ENCODE results near the gene PRDM1. TPM values are rescaled to one million over a fixed set of nuclear protein-coding genes. Genes with fewer than 3 reads are reported as not detected.

Gene PRDM1
- polyA plus RNA-seq, 2 donors, result 29.7 to 37.6 TPM

DNA sequence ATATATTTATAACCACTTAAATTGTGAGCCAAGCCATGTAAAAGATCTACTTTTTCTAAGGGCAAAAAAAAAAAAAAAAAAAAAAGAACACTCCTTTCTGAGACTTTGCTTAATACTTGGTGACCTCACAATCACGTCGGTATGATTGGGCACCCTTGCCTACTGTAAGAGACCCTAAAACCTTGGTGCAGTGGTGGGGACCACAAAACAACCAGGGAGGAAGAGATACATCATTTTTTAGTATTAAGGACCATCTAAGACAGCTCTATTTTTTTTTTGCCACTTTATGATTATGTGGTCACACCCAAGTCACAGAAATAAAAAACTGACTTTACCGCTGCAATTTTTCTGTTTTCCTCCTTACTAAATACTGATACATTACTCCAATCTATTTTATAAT lies 22.9 kb downstream of the PRDM1 start:
- peaks cover 0 to 4% of the 10 kb centered on the region in 2 donors for H3K4me1 ChIP-seq (ENCODE audit: control insufficient read depth in 2 of 2, insufficient read depth in 2 of 2, low read length in 1 of 2)
- 90 to 91% methylated on average over 3 of the region's 3 CpGs for WGBS, 2 donors
- H3K27ac ChIP-seq (ENCODE audit: low read depth in 2 of 2, low read length in 1 of 2), result no peak overlapping the region
- no peak overlapping the region for H3K4me3 ChIP-seq (ENCODE audit: low read depth in 1 of 2, low read length in 2 of 2)
- peaks cover 0 to 20% of the 10 kb centered on the region in 2 donors for H3K36me3 ChIP-seq (ENCODE audit: control insufficient read depth in 2 of 2, insufficient read depth in 2 of 2, low read length in 1 of 2)
- H3K27me3 ChIP-seq (ENCODE audit: control insufficient read depth in 1 of 2, insufficient read depth in 2 of 2, low read length in 2 of 2), result no peaks in the 10 kb centered on the region
- no peaks in the 10 kb centered on the region for H3K9me3 ChIP-seq (ENCODE audit: control insufficient read depth in 2 of 2, insufficient read depth in 1 of 2, low read depth in 1 of 2, low read length in 1 of 2)

- 74 to 81% methylated on average over 10 of the region's 10 CpGs for WGBS, 2 donors
- H3K36me3 ChIP-seq (ENCODE audit: control insufficient read depth in 2 of 2, insufficient read depth in 2 of 2, low read length in 1 of 2), result peaks cover 0 to 14% of the 10 kb centered on the region in 2 donors
- H3K4me1 ChIP-seq (ENCODE audit: control insufficient read depth in 2 of 2, insufficient read depth in 2 of 2, low read length in 1 of 2), result peaks cover 0 to 4% of the 10 kb centered on the region in 2 donors
- no peak overlapping the region for H3K4me3 ChIP-seq (ENCODE audit: low read depth in 1 of 2, low read length in 2 of 2)
- no peak overlapping the region for H3K27ac ChIP-seq (ENCODE audit: low read depth in 2 of 2, low read length in 1 of 2)
- no peaks in the 10 kb centered on the region for H3K9me3 ChIP-seq (ENCODE audit: control insufficient read depth in 2 of 2, insufficient read depth in 1 of 2, low read depth in 1 of 2, low read length in 1 of 2)
- H3K27me3 ChIP-seq (ENCODE audit: control insufficient read depth in 1 of 2, insufficient read depth in 2 of 2, low read length in 2 of 2), result no peaks in the 10 kb centered on the region
Measured at GRCh38 chr6:106110164-106110826, 24.2 kb downstream of the PRDM1 start.

DNA sequence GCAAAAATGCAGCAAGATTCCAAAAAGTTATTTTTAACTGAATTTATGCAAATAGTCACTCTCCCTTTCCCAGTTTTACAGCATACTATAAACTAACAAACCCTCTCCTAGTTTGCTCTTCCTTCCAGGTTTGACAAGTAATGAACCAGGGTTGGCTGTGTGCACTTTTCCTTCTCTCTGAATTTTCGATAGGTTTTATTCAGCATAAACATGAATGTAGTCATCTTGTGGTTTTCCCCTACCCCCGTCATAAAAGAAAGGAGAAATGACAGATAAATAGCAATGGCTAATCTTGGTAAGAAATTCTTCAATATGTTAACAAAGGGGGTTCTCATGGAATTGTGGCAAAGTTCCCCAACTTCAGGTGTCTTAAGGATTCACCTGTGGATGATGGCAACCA lies 26.3 kb downstream of the PRDM1 start:
- Histone ChIP-seq H3K36me3 (ENCODE audit: control insufficient read depth in 2 of 2, insufficient read depth in 2 of 2, low read length in 1 of 2) (no peaks in the 10 kb centered on the region), H3K4me1 (ENCODE audit: control insufficient read depth in 2 of 2, insufficient read depth in 2 of 2, low read length in 1 of 2) (peaks cover 0 to 6% of the 10 kb centered on the region in 2 donors), H3K27ac (ENCODE audit: low read depth in 2 of 2, low read length in 1 of 2) (no peak overlapping the region), H3K9me3 (ENCODE audit: control insufficient read depth in 2 of 2, insufficient read depth in 1 of 2, low read depth in 1 of 2, low read length in 1 of 2) (no peaks in the 10 kb centered on the region), H3K4me3 (ENCODE audit: low read depth in 1 of 2, low read length in 2 of 2) (no peak overlapping the region), H3K27me3 (ENCODE audit: control insufficient read depth in 1 of 2, insufficient read depth in 2 of 2, low read length in 2 of 2) (no peaks in the 10 kb centered on the region)
- WGBS, 2 donors, result 50 to 74% methylated on average over 2 of the region's 2 CpGs

DNA sequence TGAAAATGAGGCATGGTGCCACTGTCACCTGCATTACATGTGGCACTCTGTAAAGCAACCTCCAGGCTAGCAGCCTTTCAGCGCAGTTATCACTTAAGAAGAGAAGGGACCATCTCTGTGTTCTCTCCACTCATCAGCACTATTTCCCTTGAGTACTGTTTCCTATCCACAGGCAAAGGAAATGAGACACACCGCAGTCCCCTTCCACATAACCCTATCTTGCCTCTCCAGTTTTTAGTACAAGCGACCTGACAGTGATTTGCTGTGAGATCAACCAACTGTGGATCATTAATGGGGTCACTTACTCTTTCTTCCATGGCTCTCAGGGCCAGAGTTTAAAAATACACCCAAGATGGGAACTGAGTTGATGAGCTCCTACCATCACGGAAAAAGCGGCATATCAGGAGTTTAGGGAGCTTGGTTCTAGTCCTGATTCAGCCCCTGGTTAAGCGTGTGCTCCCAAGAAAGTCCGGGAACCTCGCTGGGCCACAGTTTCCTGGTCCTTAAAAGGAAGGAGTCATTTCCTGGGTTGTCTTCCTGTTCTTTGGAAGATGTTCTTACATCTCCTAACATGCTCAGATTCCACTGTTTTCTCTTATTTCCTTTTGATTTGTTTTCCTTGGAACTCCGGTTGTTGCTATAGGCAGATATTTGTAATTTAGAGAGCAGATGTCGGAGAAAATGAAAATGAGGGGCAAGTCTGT lies 27.3 kb downstream of the PRDM1 start:
- peak overlapping the region in 1 of 2 donors; percentile 26 for H3K27ac ChIP-seq (ENCODE audit: low read depth in 2 of 2, low read length in 1 of 2)
- no peaks in the 10 kb centered on the region for H3K9me3 ChIP-seq (ENCODE audit: control insufficient read depth in 2 of 2, insufficient read depth in 1 of 2, low read depth in 1 of 2, low read length in 1 of 2)
- H3K27me3 ChIP-seq (ENCODE audit: control insufficient read depth in 1 of 2, insufficient read depth in 2 of 2, low read length in 2 of 2), result no peaks in the 10 kb centered on the region
- 81 to 83% methylated on average over 10 of the region's 10 CpGs for WGBS, 2 donors
- no peaks in the 10 kb centered on the region for H3K36me3 ChIP-seq (ENCODE audit: control insufficient read depth in 2 of 2, insufficient read depth in 2 of 2, low read length in 1 of 2)
- H3K4me3 ChIP-seq (ENCODE audit: low read depth in 1 of 2, low read length in 2 of 2), result no peak overlapping the region
- H3K4me1 ChIP-seq (ENCODE audit: control insufficient read depth in 2 of 2, insufficient read depth in 2 of 2, low read length in 1 of 2), result peaks cover 0 to 6% of the 10 kb centered on the region in 2 donors

GRCh38 chr6:106114492-106114891 lies 28.4 kb downstream of the PRDM1 start:
- Histone ChIP-seq H3K9me3 (ENCODE audit: control insufficient read depth in 2 of 2, insufficient read depth in 1 of 2, low read depth in 1 of 2, low read length in 1 of 2) (no peaks in the 10 kb centered on the region), H3K4me3 (ENCODE audit: low read depth in 1 of 2, low read length in 2 of 2) (no peak overlapping the region), H3K4me1 (ENCODE audit: control insufficient read depth in 2 of 2, insufficient read depth in 2 of 2, low read length in 1 of 2) (peaks cover 0 to 6% of the 10 kb centered on the region in 2 donors), H3K27me3 (ENCODE audit: control insufficient read depth in 1 of 2, insufficient read depth in 2 of 2, low read length in 2 of 2) (no peaks in the 10 kb centered on the region), H3K36me3 (ENCODE audit: control insufficient read depth in 2 of 2, insufficient read depth in 2 of 2, low read length in 1 of 2) (no peaks in the 10 kb centered on the region), H3K27ac (ENCODE audit: low read depth in 2 of 2, low read length in 1 of 2) (peak overlapping the region; percentile 5 to 53)
- 84 to 85% methylated on average over 9 of the region's 9 CpGs for WGBS, 2 donors

DNA sequence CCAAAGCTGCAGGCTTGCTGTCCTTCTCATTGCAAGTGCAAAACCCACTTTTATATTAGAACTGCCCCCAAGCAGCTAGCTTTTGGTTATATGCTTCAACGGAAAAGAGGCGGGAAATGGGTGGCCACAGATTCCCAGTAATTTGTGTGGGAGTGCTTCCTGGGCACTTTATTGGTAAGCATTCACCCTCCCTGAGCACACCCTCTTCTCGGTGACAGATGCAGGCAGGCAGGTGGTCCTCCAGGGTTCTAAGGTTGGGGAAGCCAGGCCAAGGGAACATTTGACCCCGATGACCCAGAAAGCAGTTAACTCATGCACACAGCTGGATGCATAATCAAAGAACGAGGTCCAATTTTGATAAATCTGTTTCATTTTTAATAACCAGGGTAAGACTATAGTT lies 29.1 kb downstream of the PRDM1 start:
- WGBS, 2 donors, result 78 to 90% methylated on average over 5 of the region's 5 CpGs
- Histone ChIP-seq H3K4me1 (ENCODE audit: control insufficient read depth in 2 of 2, insufficient read depth in 2 of 2, low read length in 1 of 2) (peaks cover 0 to 6% of the 10 kb centered on the region in 2 donors), H3K4me3 (ENCODE audit: low read depth in 1 of 2, low read length in 2 of 2) (no peak overlapping the region), H3K27me3 (ENCODE audit: control insufficient read depth in 1 of 2, insufficient read depth in 2 of 2, low read length in 2 of 2) (no peaks in the 10 kb centered on the region), H3K27ac (ENCODE audit: low read depth in 2 of 2, low read length in 1 of 2) (no peak overlapping the region), H3K36me3 (ENCODE audit: control insufficient read depth in 2 of 2, insufficient read depth in 2 of 2, low read length in 1 of 2) (no peaks in the 10 kb centered on the region), H3K9me3 (ENCODE audit: control insufficient read depth in 2 of 2, insufficient read depth in 1 of 2, low read depth in 1 of 2, low read length in 1 of 2) (no peaks in the 10 kb centered on the region)

DNA sequence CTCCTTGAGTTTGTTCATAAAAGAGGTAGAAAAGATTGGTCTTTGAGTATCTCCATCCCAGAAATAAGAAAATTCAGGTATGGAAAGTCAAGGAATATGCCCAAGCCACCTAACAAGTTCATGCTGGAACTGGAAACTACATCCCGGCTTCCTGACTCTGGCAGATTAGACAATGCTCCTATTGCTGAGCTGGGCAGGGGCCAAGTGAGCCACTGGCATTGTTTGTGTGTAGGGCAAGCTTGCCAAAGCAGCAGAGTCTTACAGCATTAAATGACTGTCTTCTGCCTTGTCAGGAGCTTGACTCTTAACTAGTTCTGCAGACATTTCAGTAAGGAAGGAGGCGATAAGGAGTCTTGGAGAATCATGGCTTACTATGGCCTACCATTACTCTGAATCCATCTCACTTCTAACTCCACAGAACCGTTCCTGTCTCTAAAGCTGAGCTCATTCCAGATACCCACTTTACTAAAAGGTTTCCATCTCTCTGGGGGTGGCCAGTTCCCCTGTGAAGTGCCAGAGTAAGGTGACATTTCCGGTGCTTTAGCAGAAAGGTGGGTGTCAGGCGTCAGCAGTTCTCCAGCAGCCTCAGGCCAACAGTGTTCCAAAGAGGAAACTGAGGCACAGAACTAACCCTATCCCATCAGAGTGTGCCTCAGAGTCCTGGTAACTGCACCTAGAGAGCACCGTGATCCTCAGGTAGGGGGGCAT lies 30.1 kb downstream of the PRDM1 start:
- Histone ChIP-seq H3K27ac (ENCODE audit: low read depth in 2 of 2, low read length in 1 of 2) (no peak overlapping the region), H3K36me3 (ENCODE audit: control insufficient read depth in 2 of 2, insufficient read depth in 2 of 2, low read length in 1 of 2) (no peaks in the 10 kb centered on the region), H3K4me3 (ENCODE audit: low read depth in 1 of 2, low read length in 2 of 2) (no peak overlapping the region), H3K9me3 (ENCODE audit: control insufficient read depth in 2 of 2, insufficient read depth in 1 of 2, low read depth in 1 of 2, low read length in 1 of 2) (no peaks in the 10 kb centered on the region), H3K4me1 (ENCODE audit: control insufficient read depth in 2 of 2, insufficient read depth in 2 of 2, low read length in 1 of 2) (peaks cover 0 to 6% of the 10 kb centered on the region in 2 donors), H3K27me3 (ENCODE audit: control insufficient read depth in 1 of 2, insufficient read depth in 2 of 2, low read length in 2 of 2) (no peaks in the 10 kb centered on the region)
- 67 to 78% methylated on average over 6 of the region's 6 CpGs for WGBS, 2 donors

DNA sequence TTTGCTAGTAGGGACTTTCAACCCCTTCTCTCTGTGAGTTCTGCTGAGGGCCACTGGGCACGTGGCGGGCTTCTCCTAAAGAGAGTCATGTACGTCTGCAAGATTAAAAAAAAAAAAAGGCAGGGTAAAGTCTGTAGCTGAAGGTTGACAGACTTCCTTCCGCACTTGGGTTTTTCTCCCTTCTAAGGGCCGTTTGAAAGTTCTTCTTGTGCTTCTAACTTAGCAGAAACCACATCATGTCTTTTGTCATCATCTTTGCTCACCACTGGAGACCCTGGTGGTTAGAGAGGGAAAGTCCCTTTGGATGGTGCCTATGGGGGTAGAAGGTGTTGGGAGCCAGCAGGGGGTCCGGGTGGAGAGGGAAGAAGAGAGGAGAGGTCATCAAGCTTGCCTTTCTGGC lies 31.4 kb downstream of the PRDM1 start:
- no peaks in the 10 kb centered on the region for H3K36me3 ChIP-seq (ENCODE audit: control insufficient read depth in 2 of 2, insufficient read depth in 2 of 2, low read length in 1 of 2)
- no peaks in the 10 kb centered on the region for H3K27me3 ChIP-seq (ENCODE audit: control insufficient read depth in 1 of 2, insufficient read depth in 2 of 2, low read length in 2 of 2)
- H3K27ac ChIP-seq (ENCODE audit: low read depth in 2 of 2, low read length in 1 of 2), result no peak overlapping the region
- peaks cover 0 to 6% of the 10 kb centered on the region in 2 donors for H3K4me1 ChIP-seq (ENCODE audit: control insufficient read depth in 2 of 2, insufficient read depth in 2 of 2, low read length in 1 of 2)
- 67 to 74% methylated on average over 6 of the region's 6 CpGs for WGBS, 2 donors
- no peaks in the 10 kb centered on the region for H3K9me3 ChIP-seq (ENCODE audit: control insufficient read depth in 2 of 2, insufficient read depth in 1 of 2, low read depth in 1 of 2, low read length in 1 of 2)
- no peak overlapping the region for H3K4me3 ChIP-seq (ENCODE audit: low read depth in 1 of 2, low read length in 2 of 2)

DNA sequence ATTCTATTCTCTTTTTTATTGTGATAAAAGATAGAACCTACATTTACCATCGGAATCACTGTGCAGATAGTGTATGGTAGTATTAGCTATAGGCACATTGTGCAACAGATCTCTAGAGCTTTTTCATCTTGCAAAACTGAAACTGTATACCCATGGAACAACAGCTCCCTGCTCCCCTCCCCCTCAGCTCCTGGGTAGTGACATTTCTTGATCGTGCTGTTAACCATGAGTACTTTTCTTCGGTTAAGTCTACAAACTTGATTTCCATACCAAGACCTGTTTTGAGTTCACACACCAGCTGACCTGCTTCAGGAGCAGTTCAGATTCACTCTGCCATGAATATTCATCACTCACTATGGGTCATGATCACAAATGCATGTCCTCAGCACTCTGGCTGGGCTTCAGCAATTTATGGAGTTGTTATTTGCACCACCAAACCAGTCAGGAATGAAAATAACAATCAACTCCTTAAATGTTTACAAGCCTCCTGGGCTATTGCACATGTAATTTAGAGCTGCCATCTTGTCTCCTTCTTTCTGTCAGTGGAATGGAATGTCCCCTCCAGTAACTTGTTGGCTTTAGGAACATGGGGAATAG lies 32.8 kb downstream of the PRDM1 start:
- peaks cover 0 to 2% of the 10 kb centered on the region in 2 donors for H3K9me3 ChIP-seq (ENCODE audit: control insufficient read depth in 2 of 2, insufficient read depth in 1 of 2, low read depth in 1 of 2, low read length in 1 of 2)
- H3K27me3 ChIP-seq (ENCODE audit: control insufficient read depth in 1 of 2, insufficient read depth in 2 of 2, low read length in 2 of 2), result no peaks in the 10 kb centered on the region
- peak overlapping the region; percentile 70 to 78 for H3K27ac ChIP-seq (ENCODE audit: low read depth in 2 of 2, low read length in 1 of 2)
- peaks cover 0 to 6% of the 10 kb centered on the region in 2 donors for H3K4me1 ChIP-seq (ENCODE audit: control insufficient read depth in 2 of 2, insufficient read depth in 2 of 2, low read length in 1 of 2)
- no peaks in the 10 kb centered on the region for H3K36me3 ChIP-seq (ENCODE audit: control insufficient read depth in 2 of 2, insufficient read depth in 2 of 2, low read length in 1 of 2)
- 82 to 83% methylated on average over 3 of the region's 3 CpGs for WGBS, 2 donors
- no peak overlapping the region for H3K4me3 ChIP-seq (ENCODE audit: low read depth in 1 of 2, low read length in 2 of 2)
